ENCODE results near the gene MT1M. TPM values are rescaled to one million over a fixed set of nuclear protein-coding genes. Genes with fewer than 3 reads are reported as not detected.

The MT1M gene
- total RNA-seq, 1 donor from 2014 or later, result not detected

Other genes starting within 250 kb of the MT1M start
- gene AMFR, start 207.1 kb upstream of the MT1M start, total RNA-seq, result 50.6 and 52.3 TPM in 2 replicates
- gene NUDT21, start 181.3 kb upstream of the MT1M start, total RNA-seq, result 282 and 297 TPM in 2 replicates
- gene OGFOD1, start 181.1 kb upstream of the MT1M start, total RNA-seq, result 87.0 and 89.2 TPM in 2 replicates
- 8.5 and 10.9 TPM in 2 replicates for gene BBS2, start 112.6 kb upstream of the MT1M start, total RNA-seq
- gene MT4, start 67.6 kb upstream of the MT1M start, total RNA-seq, result not detected in 2 replicates
- gene MT3, start 43.1 kb upstream of the MT1M start, total RNA-seq, result 5.9 and 9.3 TPM in 2 replicates
- 465 TPM in 2 replicates for gene MT2A, start 24.1 kb upstream of the MT1M start, total RNA-seq
- gene MT1E, start 6.9 kb upstream of the MT1M start, total RNA-seq, result 136 and 152 TPM in 2 replicates
- gene MT1A, start 6.0 kb downstream of the MT1M start, total RNA-seq, result 1.8 and 2.1 TPM in 2 replicates
- gene MT1B, start 19.2 kb downstream of the MT1M start, total RNA-seq, result not detected in 2 replicates
- 4.2 and 6.7 TPM in 2 replicates for gene MT1F, start 25.3 kb downstream of the MT1M start, total RNA-seq
- 24.5 and 32.2 TPM in 2 replicates for gene MT1G, start 35.4 kb downstream of the MT1M start, total RNA-seq
- not detected in 2 replicates for gene MT1H, start 37.2 kb downstream of the MT1M start, total RNA-seq
- 62.7 and 66.9 TPM in 2 replicates for gene MT1X, start 49.8 kb downstream of the MT1M start, total RNA-seq
- 162 and 168 TPM in 2 replicates for gene NUP93, start 97.5 kb downstream of the MT1M start, total RNA-seq
- gene SLC12A3, start 232.5 kb downstream of the MT1M start, total RNA-seq, result not detected in 2 replicates

Data from activated CD4-positive, alpha-beta T cell treated with anti-CD3 and anti-CD28 coated beads, Interleukin-2, amount 10 ng/mL, durations not matched to agents 24 days and 14 days (primary cell).